ENCODE results near the gene AFF2. TPM values are rescaled to one million over a fixed set of nuclear protein-coding genes. Genes with fewer than 3 reads are reported as not detected.

AFF2 gene
- total and polyA plus RNA-seq, 2 donors from 2014 or later: 0.09 to 5.7 TPM

GRCh38 chrX:148836741-148837140 lies 336.3 kb downstream of the AFF2 start:
- intact Hi-C loops (cut with DNase I): no loop called here
- Histone ChIP-seq H3K4me3 (ENCODE audit: low read length in 3 of 3) (no peak overlapping the region), H3K9ac (ENCODE audit: low read length in 3 of 3) (no peak overlapping the region), H3K27ac (ENCODE audit: low read depth in 2 of 2, low read length in 2 of 2) (no peak overlapping the region), H3K27me3 (ENCODE audit: control insufficient read depth, insufficient read depth, low read length) (no peaks in the 10 kb centered on the region), H3K9me3 (ENCODE audit: control insufficient read depth in 2 of 3, insufficient read depth in 1 of 3, low read length in 3 of 3) (no peaks in the 10 kb centered on the region), H3K36me3 (ENCODE audit: control insufficient read depth in 2 of 3, insufficient read depth in 3 of 3, low read length in 3 of 3) (no peaks in the 10 kb centered on the region), H3K4me1 (ENCODE audit: control insufficient read depth in 2 of 3, insufficient read depth in 2 of 3, low read depth in 1 of 3, low read length in 3 of 3) (no peaks in the 10 kb centered on the region)
- no peak for TF ChIP-seq CTCF (IDR thresholded peaks at IDR 0.05; ENCODE audit: borderline replicate concordance, extremely low read depth, insufficient read depth)
- FAIRE-seq: no peak
- peak in 3 of 5 donors; percentile 12 to 35 (median 30) for DNase-seq

GRCh38 chrX:148850631-148851030 lies 350.2 kb downstream of the AFF2 start:
- intact Hi-C loops (cut with DNase I): no loop called here
- Histone ChIP-seq H3K4me3 (ENCODE audit: low read length in 3 of 3) (no peak overlapping the region), H3K27me3 (ENCODE audit: control insufficient read depth, insufficient read depth, low read length) (no peaks in the 10 kb centered on the region), H3K27ac (ENCODE audit: low read depth in 2 of 2, low read length in 2 of 2) (no peak overlapping the region), H3K9ac (ENCODE audit: low read length in 3 of 3) (no peak overlapping the region), H3K36me3 (ENCODE audit: control insufficient read depth in 2 of 3, insufficient read depth in 3 of 3, low read length in 3 of 3) (no peaks in the 10 kb centered on the region), H3K9me3 (ENCODE audit: control insufficient read depth in 2 of 3, insufficient read depth in 1 of 3, low read length in 3 of 3) (no peaks in the 10 kb centered on the region), H3K4me1 (ENCODE audit: control insufficient read depth in 2 of 3, insufficient read depth in 2 of 3, low read depth in 1 of 3, low read length in 3 of 3) (no peaks in the 10 kb centered on the region)
- FAIRE-seq (no peak), DNase-seq (no peak)
- TF ChIP-seq CTCF (IDR thresholded peaks at IDR 0.05; ENCODE audit: borderline replicate concordance, extremely low read depth, insufficient read depth): no peak

- no peaks in the 10 kb centered on the region for H3K9me3 ChIP-seq (ENCODE audit: control insufficient read depth in 2 of 3, insufficient read depth in 1 of 3, low read length in 3 of 3)
- no peak overlapping the region for H3K27ac ChIP-seq (ENCODE audit: low read depth in 2 of 2, low read length in 2 of 2)
- intact Hi-C loops (cut with DNase I): no loop called here
- H3K4me3 ChIP-seq (ENCODE audit: low read length in 3 of 3): no peak overlapping the region
- H3K27me3 ChIP-seq (ENCODE audit: control insufficient read depth, insufficient read depth, low read length): no peaks in the 10 kb centered on the region
- FAIRE-seq: no peak
- no peaks in the 10 kb centered on the region for H3K36me3 ChIP-seq (ENCODE audit: control insufficient read depth in 2 of 3, insufficient read depth in 3 of 3, low read length in 3 of 3)
- H3K4me1 ChIP-seq (ENCODE audit: control insufficient read depth in 2 of 3, insufficient read depth in 2 of 3, low read depth in 1 of 3, low read length in 3 of 3): no peaks in the 10 kb centered on the region
- peak in 2 of 5 donors; percentile 10 to 33 for DNase-seq
- H3K9ac ChIP-seq (ENCODE audit: low read length in 3 of 3): no peak overlapping the region
- TF ChIP-seq CTCF (IDR thresholded peaks at IDR 0.05; ENCODE audit: borderline replicate concordance, extremely low read depth, insufficient read depth): no peak
Observed at GRCh38 chrX:148854306-148854705, 353.9 kb downstream of the AFF2 start.

GRCh38 chrX:148856505-148856904 lies 356.1 kb downstream of the AFF2 start:
- Histone ChIP-seq H3K9ac (ENCODE audit: low read length in 3 of 3) (no peak overlapping the region), H3K27ac (ENCODE audit: low read depth in 2 of 2, low read length in 2 of 2) (no peak overlapping the region), H3K27me3 (ENCODE audit: control insufficient read depth, insufficient read depth, low read length) (no peaks in the 10 kb centered on the region), H3K9me3 (ENCODE audit: control insufficient read depth in 2 of 3, insufficient read depth in 1 of 3, low read length in 3 of 3) (no peaks in the 10 kb centered on the region), H3K4me1 (ENCODE audit: control insufficient read depth in 2 of 3, insufficient read depth in 2 of 3, low read depth in 1 of 3, low read length in 3 of 3) (no peaks in the 10 kb centered on the region), H3K36me3 (ENCODE audit: control insufficient read depth in 2 of 3, insufficient read depth in 3 of 3, low read length in 3 of 3) (no peaks in the 10 kb centered on the region), H3K4me3 (ENCODE audit: low read length in 3 of 3) (no peak overlapping the region)
- TF ChIP-seq CTCF (IDR thresholded peaks at IDR 0.05; ENCODE audit: borderline replicate concordance, extremely low read depth, insufficient read depth): no peak
- no peak for FAIRE-seq
- no peak for DNase-seq
- intact Hi-C loops (cut with DNase I): no loop called here
